ENCODE measurements around the gene RMND5B. TPM values are rescaled to one million over a fixed set of nuclear protein-coding genes. Genes with fewer than 3 reads are reported as not detected.
A peak's percentile ranks its signal among the peaks of the same experiment; 100 is the strongest.

The RMND5B gene
- total and polyA plus RNA-seq, 10 donors, result 22.2 to 52.8 (median 36.1) TPM

DNA sequence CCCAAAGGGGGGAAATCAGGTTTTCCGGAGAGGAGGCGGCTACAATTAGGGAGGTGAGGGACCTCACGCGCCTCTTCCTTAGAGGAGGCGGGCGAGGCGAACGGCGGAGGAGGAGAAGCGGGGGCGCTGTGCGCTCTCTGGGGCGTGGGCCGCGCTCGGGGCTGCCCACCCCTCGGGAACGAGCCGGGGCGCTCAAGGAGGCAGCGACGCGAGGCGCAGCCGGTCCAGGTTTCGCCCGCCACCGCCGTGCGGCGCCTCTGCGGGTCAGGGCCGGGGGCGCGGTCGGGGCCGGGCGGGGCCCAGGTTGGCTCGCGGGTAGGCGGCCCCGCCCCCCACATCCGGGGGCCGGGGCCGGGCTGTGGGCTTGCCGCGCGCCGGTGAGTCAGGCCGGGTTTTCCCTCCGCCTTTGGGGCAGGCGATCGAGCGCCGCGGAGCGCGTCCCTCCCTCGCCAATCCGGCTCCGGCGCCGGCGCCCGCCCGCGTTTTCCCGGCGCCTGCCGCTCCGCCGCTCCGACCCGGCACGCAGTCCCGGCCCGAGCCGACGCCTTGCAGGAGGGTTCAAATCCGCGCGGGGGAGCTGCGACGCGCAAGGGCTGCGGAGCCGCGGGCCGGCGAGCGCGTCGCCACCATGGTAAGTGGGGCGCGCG lies 17.6 kb upstream of the RMND5B start, which contains the start of gene N4BP3:
Gene N4BP3, plus strand, starts transcription at position 392 of the 647 bp plus-strand sequence. CDS start 6,052 bp downstream, outside the sequence.
- H3K4me3 ChIP-seq, result peak within 1 kb of the TSS; percentile 38 to 85 (median 53)
- peaks cover 40 to 73% (median 66%) of the 10 kb centered on the region in 6 donors for H3K4me1 ChIP-seq
- H3K27ac ChIP-seq, result peak within 1 kb of the TSS in 7 of 8 donors; percentile 17 to 85 (median 65)
- TF ChIP-seq POLR2A (IDR thresholded peaks at IDR 0.05), result no peak
- peak in 2 of 3 donors; percentile 43 to 49 for TF ChIP-seq POLR2AphosphoS5 (IDR thresholded peaks at IDR 0.05)
- intact Hi-C loops (cut with DNase I; ENCODE audit: low total_unique reads), result no loop called here
- H3K36me3 ChIP-seq, result no peaks in the 10 kb centered on the region
- DNase-seq, result peak; percentile 92
- H3K27me3 ChIP-seq (replicated peaks in 1 of 7), result peaks cover 0 to 64% (median 26%) of the 10 kb centered on the region in 7 donors
- 0 to 1% (median 1%) methylated on average over 7 to 96 of the region's 96 CpGs for WGBS, 5 donors
- peaks cover 0 to 4% (median 0%) of the 10 kb centered on the region in 8 donors for H3K9me3 ChIP-seq

DNA sequence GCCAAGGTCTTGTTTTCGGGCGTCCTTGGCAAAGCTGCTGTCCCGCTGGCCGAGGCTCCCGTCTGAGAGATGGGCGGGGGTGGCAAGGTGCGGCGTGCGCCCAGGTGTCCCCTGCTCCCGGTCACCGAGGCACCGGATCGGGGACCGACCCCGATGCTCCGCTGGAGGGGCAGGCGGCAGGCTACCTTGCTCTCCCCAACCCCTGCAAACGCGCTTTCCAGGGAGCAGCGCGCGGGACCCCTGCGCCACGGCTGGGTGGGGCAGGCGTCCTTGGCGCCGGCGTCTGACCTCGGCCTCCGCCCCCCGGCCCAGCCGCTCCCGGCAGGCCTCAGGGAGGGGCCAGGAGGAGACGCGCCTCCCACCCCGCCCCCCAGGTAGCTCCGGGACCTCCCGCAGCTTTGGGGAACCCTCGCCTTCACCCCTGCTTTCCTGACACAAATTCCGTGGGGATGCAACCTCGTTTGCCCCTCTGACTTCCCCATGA lies 16.9 kb upstream of the RMND5B start:
- peak overlapping the region; percentile 38 to 85 (median 53) for H3K4me3 ChIP-seq
- TF ChIP-seq POLR2A (IDR thresholded peaks at IDR 0.05) (no peak), POLR2AphosphoS5 (IDR thresholded peaks at IDR 0.05) (no peak)
- TF ChIP-seq, protein P1, sequence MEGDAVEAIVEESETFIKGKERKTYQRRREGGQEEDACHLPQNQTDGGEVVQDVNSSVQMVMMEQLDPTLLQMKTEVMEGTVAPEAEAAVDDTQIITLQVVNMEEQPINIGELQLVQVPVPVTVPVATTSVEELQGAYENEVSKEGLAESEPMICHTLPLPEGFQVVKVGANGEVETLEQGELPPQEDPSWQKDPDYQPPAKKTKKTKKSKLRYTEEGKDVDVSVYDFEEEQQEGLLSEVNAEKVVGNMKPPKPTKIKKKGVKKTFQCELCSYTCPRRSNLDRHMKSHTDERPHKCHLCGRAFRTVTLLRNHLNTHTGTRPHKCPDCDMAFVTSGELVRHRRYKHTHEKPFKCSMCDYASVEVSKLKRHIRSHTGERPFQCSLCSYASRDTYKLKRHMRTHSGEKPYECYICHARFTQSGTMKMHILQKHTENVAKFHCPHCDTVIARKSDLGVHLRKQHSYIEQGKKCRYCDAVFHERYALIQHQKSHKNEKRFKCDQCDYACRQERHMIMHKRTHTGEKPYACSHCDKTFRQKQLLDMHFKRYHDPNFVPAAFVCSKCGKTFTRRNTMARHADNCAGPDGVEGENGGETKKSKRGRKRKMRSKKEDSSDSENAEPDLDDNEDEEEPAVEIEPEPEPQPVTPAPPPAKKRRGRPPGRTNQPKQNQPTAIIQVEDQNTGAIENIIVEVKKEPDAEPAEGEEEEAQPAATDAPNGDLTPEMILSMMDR (IDR thresholded peaks at IDR 0.05 in 8 of 11, conservative IDR thresholded peaks at IDR 0.05 in 3 of 11), result no peak
- peaks cover 41 to 73% (median 67%) of the 10 kb centered on the region in 6 donors for H3K4me1 ChIP-seq
- peak overlapping the region in 7 of 8 donors; percentile 17 to 85 (median 65) for H3K27ac ChIP-seq
- H3K9me3 ChIP-seq, result peaks cover 0 to 4% (median 0%) of the 10 kb centered on the region in 8 donors
- no peak for DNase-seq
- no peaks in the 10 kb centered on the region for H3K36me3 ChIP-seq
- intact Hi-C loops (cut with DNase I; ENCODE audit: low total_unique reads), result no loop called here
- peaks cover 0 to 70% (median 26%) of the 10 kb centered on the region in 7 donors for H3K27me3 ChIP-seq (replicated peaks in 1 of 7)
- WGBS, 5 donors, result 1 to 2% (median 1%) methylated on average over 24 to 41 of the region's 41 CpGs

DNA sequence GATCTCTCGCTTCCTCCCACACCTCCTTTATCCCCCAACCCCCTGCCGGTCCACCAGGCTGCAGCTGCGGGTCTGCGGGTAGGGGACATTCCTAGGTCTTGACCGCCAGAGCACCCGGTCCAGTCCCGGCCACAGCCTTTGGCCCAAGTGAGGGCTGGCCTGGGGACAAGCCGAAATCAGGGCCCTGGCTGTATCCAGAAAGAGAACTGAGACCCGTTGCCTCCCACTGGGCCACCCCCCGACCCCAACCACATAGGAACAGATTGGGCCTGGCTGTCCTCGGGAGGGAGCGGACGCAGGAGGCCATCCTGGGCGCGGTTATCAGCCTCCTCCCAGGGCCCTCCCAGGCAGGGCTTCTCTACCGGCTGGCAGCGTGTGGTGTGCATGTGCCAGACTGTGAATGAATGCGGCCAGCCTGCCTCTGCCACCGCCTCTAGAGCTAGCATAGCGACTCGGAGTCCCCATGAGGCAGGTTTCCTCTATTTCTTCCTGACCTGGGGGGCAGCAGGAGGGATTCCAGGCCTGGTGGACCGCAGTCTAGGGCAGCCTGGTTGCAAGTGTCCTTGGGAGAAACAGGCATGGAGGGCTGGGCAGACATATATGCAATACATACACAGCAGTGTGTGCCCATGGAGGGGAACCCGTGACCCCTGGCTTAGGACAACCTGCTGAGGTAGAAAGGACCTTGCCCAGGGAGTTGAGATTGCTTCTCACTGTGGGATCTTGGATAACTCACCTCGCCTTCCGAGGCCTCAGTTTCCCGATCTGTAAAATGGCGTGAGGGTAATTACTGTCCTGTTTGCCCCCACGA lies 16.3 kb upstream of the RMND5B start:
- intact Hi-C loops (cut with DNase I; ENCODE audit: low total_unique reads), result no loop called here
- Histone ChIP-seq H3K4me1 (peaks cover 42 to 73% (median 67%) of the 10 kb centered on the region in 6 donors), H3K36me3 (no peaks in the 10 kb centered on the region), H3K9me3 (peaks cover 0 to 4% (median 0%) of the 10 kb centered on the region in 8 donors), H3K27ac (peak overlapping the region in 7 of 8 donors; percentile 13 to 85 (median 65)), H3K4me3 (peak overlapping the region; percentile 38 to 85 (median 53)), H3K27me3 (replicated peaks in 1 of 7) (peaks cover 0 to 74% (median 26%) of the 10 kb centered on the region in 7 donors)
- TF ChIP-seq POLR2AphosphoS5 (IDR thresholded peaks at IDR 0.05) (peak in 2 of 3 donors; percentile 31 to 63), POLR2A (IDR thresholded peaks at IDR 0.05) (peak in 1 of 3 donors; percentile 6)
- TF ChIP-seq, protein P1 (IDR thresholded peaks at IDR 0.05 in 8 of 11, conservative IDR thresholded peaks at IDR 0.05 in 3 of 11), result no peak
- 9 to 16% (median 14%) methylated on average over 15 to 28 of the region's 28 CpGs for WGBS, 5 donors
- DNase-seq, result peak; percentile 88

DNA sequence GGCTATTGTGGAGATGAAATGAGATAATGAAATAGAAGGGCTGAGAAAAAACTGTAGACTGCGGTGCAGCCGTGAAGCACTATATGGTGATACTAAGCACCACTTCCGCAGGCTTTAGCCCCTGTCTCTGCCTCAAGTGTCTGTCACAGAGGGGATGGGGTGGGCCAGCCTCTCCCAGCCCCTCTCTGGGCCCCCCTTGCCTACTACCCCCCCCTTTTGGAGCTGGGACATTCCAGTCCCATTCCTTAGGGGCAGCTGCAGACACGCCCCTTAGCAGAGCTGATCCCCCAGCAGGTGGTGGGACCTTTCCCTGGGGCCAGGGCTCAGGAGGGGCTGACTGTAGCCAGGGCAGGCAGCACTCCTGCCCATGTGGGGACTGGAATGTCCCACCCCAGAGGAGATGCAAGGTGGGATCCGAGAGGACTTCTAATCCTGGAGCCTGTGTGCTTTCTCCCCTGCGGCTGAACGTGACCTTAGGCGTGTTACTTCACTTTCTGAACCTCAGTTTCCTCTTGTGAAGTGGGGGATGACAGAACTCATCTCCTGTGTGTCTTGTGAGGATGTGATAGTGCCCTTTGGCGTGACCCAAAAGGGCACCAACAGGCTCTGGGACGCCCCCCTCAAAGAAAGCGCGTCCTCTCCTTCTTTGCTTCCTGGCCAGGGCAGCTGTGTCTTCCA lies 15.5 kb upstream of the RMND5B start:
- H3K27ac ChIP-seq, result peak overlapping the region in 7 of 8 donors; percentile 15 to 85 (median 63)
- peaks cover 45 to 78% (median 75%) of the 10 kb centered on the region in 6 donors for H3K4me1 ChIP-seq
- 33 to 54% (median 42%) methylated on average over 9 to 12 of the region's 12 CpGs for WGBS, 5 donors
- H3K27me3 ChIP-seq (replicated peaks in 1 of 7), result peaks cover 0 to 81% (median 26%) of the 10 kb centered on the region in 7 donors
- peaks cover 0 to 4% (median 0%) of the 10 kb centered on the region in 8 donors for H3K9me3 ChIP-seq
- H3K4me3 ChIP-seq, result peak overlapping the region in 6 of 8 donors; percentile 46 to 85 (median 54)
- peaks cover 0 to 6% (median 0%) of the 10 kb centered on the region in 6 donors for H3K36me3 ChIP-seq
- TF ChIP-seq POLR2AphosphoS5 (IDR thresholded peaks at IDR 0.05) (no peak), POLR2A (IDR thresholded peaks at IDR 0.05) (no peak)
- TF ChIP-seq, protein P1 (IDR thresholded peaks at IDR 0.05 in 8 of 11, conservative IDR thresholded peaks at IDR 0.05 in 3 of 11), result no peak
- no peak for DNase-seq
- intact Hi-C loops (cut with DNase I; ENCODE audit: low total_unique reads), result no loop called here
